DMS79 (cell line): Measurements from ENCODE around the gene SFMBT2.

ENCODE experiments used
- DNase-seq: peaks from one replicate; lab custom pipeline; 2025; lab: John Stamatoyannopoulos, UW

SFMBT2 gene

DNA sequence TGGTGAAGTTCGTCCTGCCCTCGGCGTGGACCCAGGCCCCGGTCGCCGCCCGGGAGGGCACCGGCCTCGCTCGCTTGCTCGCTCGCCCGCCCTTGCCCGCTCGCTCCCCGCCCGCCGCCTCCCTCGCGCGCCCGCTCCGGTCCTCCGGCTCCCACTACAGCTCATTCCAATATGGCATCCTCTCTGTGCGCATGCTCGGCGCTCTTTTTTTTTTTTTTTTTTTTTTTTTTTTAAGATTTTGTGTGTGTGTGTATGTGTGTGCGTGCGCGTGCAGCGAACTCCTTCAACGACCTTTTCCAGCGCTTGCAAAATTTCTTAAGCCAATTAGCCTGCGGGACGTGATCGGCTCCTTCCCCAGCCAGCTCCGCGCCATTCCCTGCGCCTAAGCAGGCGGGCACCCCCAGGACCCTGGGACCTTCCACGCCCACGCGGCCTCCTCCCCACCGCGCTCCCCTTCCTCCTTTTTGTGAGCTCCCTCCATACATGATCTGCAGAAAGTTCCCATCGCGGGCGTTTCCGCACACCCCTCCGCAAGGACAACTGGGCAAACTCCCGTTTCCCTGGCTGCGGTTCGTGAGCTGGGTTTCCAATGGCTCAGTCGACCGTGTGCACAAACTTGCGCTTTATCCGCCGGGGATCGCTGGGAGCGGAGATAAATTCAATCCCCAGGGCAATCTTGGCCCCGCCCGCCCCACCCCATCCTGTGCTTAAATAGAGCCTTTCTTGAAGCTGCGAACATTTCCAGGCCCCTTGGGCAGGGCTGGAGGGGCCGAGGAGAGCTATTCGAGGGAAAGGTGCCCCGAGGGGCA lies at the start of gene SFMBT2:
Gene SFMBT2 (minus strand): TSS at position 173 of the 809 bp plus-strand sequence. CDS start 29,136 bp downstream, outside the sequence.
- DNase-seq, result no peak

DNA sequence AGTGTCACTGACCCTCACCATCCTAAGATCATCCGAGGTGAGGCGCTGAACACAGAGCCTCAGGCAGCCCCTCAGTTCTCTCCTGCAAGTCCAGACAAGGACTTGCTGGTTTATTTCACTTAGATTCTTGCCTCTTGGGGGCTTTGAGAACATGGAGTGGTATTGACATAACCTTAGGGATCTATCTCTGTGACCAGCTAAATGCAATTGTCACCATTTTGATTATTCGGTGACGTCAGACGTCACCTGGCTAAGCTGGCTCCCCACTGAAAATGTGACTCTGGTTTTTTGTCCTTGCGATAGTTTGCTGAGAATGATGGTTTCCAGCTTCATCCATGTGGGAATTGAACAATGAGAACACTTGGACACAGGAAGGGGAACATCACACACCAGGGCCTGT lies 49.2 kb upstream of the SFMBT2 start:
- no peak for DNase-seq

DNA sequence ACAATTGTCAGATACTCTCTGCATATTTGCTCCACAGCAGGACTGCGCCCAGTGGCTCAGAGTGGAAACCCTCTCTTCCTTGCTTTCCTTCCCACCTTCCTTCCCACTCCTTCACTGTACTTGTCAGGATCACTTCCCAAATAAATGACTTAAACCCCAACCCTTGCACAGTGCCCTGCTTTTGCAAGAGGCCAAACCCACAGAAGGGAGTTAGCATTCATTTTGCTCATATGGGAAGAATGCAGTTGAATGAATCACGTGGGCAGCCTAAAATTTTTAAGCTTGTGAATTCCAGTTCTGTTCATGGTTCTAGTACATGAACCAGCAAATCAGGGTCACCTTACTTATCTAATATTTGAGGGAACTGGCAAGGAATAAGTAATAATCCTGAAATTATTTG lies 47.7 kb upstream of the SFMBT2 start:
- no peak for DNase-seq

- DNase-seq, result no peak
Observed at GRCh38 chr10:7457478-7458316, 46.9 kb upstream of the SFMBT2 start.

DNA sequence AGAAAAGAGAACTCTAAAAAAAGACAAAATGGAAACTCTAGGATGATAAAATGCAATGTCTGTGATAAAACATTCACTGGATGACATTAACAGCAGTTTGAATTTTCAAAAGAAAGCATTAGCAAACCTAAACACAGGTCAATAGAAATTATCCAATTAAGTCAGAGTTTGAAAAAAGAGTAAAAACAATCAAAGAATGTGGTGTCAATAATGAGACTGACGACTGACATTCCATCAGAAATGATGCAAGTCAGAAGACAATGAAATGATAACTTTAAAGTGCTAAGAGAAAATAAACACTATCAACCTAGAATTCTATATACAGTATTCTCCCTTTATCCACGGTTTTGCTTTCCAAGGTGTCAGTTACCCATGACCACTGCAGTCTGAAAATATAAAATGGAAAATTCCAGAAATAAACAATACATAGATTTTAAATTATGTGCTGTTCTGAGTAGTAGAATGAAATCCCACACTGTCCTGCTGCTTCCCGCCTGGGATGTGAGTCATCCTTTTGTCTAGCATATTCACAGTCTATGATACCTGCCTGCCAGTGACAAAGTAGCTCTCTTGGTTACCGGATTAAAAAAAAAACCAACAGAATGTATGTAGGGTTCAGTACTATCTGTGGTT lies 38.3 kb upstream of the SFMBT2 start:
- DNase-seq, result no peak

DNA sequence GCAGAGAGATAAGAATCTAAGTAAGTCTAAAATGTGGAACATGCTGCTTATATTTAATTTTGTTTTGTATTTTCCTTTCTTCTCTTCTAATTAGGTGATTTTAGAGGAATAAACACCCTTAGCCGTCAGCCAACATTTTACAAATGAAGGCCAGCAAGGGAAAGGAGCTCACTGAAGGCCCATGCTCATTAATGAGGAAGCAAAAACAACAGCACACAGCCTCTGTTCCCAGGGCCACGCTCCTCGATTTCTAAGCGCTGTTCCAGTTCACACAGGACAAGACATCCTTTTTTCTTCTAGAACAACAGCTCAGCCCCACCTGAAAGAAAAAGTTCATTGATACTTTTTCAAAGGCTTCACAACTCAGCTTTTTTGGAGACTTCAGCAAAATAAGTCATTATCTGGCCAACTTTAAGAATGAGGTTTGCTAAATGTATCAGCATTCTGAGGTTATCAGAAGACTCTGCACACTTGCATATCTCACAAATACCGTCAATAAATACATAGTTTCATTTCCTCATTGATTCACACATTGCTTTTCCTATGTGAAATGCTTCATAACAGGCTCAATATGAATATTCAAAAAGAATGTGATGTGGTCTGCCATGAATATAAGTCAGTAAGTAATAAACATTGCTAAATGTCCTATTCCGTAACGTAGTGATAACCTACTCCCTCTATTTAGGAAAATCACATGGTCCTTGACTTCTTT lies 34.8 kb upstream of the SFMBT2 start:
- DNase-seq, result no peak

- no peak for DNase-seq
Observed at GRCh38 chr10:7444551-7445121, 33.8 kb upstream of the SFMBT2 start.

DNA sequence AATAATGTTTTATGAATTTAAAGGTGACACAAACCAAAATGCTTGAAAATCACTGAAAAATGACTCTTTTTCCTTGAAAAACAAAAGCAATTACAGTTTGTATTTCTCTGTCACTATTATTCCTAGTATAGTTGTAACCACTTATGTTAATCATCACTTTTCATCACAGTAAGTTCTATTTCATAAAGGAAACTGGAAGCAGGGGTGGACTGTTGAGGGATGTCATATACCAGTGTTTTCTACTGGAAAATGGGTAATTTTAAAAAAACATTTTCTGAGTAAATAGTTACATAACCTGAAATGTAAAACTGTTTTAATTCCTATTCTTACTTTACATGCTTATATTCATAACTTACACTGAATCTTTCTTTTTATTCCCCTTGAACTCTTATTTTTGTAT lies 32.2 kb upstream of the SFMBT2 start:
- DNase-seq, result no peak

GRCh38 chr10:7441403-7442147 lies 30.7 kb upstream of the SFMBT2 start:
- no peak for DNase-seq

DNA sequence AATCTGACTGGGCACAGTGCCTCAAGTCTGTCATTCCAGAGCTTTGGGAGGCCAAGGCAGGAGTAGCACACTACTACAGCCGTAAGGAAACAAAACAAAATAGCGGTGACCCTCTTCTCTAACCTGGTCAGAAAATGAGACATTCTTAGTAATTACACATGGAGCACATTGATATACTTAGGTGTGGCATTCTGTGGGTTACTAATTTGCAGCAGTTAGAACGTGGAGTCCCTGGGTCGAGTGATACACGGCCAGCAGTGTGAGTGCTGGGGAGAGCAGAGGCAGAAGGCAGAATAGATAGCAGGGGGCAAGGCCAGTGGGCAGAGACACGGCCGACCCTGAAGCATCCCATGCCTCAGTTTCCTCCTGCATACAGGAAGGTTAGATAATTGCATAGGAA lies 28.9 kb upstream of the SFMBT2 start:
- DNase-seq, result no peak

GRCh38 chr10:7438196-7438986 lies 27.6 kb upstream of the SFMBT2 start:
- DNase-seq, result no peak

- no peak for DNase-seq
Observed at GRCh38 chr10:7436490-7437100, 25.8 kb upstream of the SFMBT2 start.

GRCh38 chr10:7435674-7436073 lies 24.8 kb upstream of the SFMBT2 start:
- DNase-seq, result no peak

GRCh38 chr10:7434378-7434777 lies 23.5 kb upstream of the SFMBT2 start:
- no peak for DNase-seq

- no peak for DNase-seq
Observed at GRCh38 chr10:7433861-7434260, 23.0 kb upstream of the SFMBT2 start.

DNA sequence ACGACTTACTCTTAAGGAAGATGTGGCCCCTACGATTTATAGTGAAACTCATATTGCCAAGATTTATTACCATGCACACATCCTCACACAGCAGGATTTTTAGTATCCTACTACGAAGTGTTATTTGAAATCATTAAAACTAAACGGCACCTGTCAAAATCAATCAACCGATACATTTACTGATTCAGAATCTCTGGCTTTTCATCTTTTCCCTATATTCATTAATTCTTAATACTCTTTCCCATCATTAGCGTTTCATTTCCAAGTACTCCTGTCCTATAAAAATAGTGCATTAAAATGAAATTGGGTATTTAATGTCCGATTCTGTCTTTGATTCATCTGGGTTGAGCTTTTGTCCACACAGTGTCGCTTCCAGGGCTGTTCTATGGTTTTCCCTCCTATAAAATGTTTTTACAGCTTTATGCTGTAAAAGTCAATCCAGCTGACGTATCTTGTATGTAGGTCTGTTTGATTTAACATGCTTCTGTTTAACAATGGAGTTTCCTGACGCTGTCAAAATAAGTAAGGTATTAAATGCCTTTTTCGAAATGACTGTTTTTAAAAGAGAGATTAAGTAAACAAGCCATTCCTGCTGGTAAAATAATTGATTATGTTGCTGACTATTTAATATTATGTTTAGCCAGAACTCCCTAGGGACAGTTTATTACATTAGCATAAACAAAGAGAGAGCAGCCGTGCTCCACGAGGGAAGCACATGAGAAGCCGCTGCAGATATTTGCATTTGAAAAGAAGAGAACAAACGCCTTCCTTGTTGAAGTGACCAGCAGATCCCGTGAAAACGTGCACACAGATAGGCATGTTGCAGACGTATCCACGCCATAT lies 22.3 kb upstream of the SFMBT2 start:
- DNase-seq, result no peak

DNA sequence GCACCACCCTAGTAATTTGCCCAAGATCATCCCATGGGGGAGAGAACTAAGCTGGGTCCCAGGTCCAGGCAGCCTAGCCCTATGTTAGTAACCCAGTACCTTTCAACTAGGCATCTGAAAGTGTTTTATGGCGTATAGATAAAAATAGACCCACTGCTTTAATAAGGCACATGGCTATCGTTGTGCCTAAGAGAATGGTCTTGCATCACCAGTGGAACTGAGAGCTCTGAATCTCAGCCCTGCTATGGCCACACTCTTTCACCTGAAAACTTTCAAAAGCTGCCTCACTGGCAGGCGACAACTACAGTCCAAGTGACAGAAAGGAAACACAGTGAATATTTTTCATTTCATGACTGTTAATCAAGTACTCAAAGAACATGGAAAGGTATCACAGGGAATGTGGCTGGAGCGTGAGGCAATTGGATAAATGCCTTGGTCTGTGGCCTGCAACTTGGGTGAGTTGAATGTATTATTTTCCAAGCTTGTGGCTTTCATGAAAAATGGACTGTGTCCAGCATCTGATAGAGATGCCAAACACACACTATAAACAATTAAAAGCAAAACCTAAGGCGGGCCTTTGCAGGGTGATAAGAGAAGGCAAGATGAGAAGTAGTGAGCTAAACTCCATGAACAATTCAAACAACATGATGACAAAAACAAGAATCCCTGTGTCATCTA lies 18.0 kb upstream of the SFMBT2 start:
- no peak for DNase-seq

GRCh38 chr10:7426349-7426748 lies 15.5 kb upstream of the SFMBT2 start:
- no peak for DNase-seq
